NCI-H2029 treated with DMSO at 0.1 percent for 48 hours (cell line): ENCODE data around the gene CATSPERD.

Source experiments
- DNase-seq: peaks from one replicate; lab custom pipeline; 2025; lab: John Stamatoyannopoulos, UW

The CATSPERD gene

GRCh38 chr19:5806133-5806489, 85.7 kb downstream of the CATSPERD start:
- no peak for DNase-seq

- no peak for DNase-seq
Observed at GRCh38 chr19:5806905-5807304, 86.5 kb downstream of the CATSPERD start.

GRCh38 chr19:5808120-5808816, 87.8 kb downstream of the CATSPERD start:
- DNase-seq: no peak

- DNase-seq: no peak
Observed at GRCh38 chr19:5809053-5809452, 88.6 kb downstream of the CATSPERD start.

- DNase-seq: no peak
Observed at GRCh38 chr19:5809469-5809868, 89.0 kb downstream of the CATSPERD start.

- no peak for DNase-seq
Observed at GRCh38 chr19:5811117-5811516, 90.7 kb downstream of the CATSPERD start.

GRCh38 chr19:5814123-5814851, 93.8 kb downstream of the CATSPERD start:
- DNase-seq: no peak

- DNase-seq: no peak
Observed at GRCh38 chr19:5814852-5815246, 94.4 kb downstream of the CATSPERD start.

- DNase-seq: no peak
Observed at GRCh38 chr19:5817218-5817617, 96.8 kb downstream of the CATSPERD start.

- DNase-seq: no peak
Observed at GRCh38 chr19:5818594-5818993, 98.2 kb downstream of the CATSPERD start.

- no peak for DNase-seq
Observed at GRCh38 chr19:5820785-5821184, 100.3 kb downstream of the CATSPERD start.

- no peak for DNase-seq
Observed at GRCh38 chr19:5821521-5822180, 101.2 kb downstream of the CATSPERD start.

GRCh38 chr19:5822181-5822844, 101.9 kb downstream of the CATSPERD start:
- DNase-seq: no peak

GRCh38 chr19:5823579-5824281, 103.3 kb downstream of the CATSPERD start:
- DNase-seq: no peak

GRCh38 chr19:5824751-5825150, 104.3 kb downstream of the CATSPERD start:
- DNase-seq: no peak

- DNase-seq: no peak
Observed at GRCh38 chr19:5825178-5825577, 104.7 kb downstream of the CATSPERD start.

GRCh38 chr19:5826531-5827341, 106.3 kb downstream of the CATSPERD start:
- DNase-seq: peak; percentile 77

GRCh38 chr19:5827342-5827890, 107.0 kb downstream of the CATSPERD start:
- no peak for DNase-seq

- DNase-seq: peak; percentile 80
Observed at GRCh38 chr19:5827891-5828660, 107.6 kb downstream of the CATSPERD start.
